Mesodermal cell (in vitro differentiated cells): ENCODE measurements around the gene CMTM2.
"Not testable (repeated sequence)": the region's sequence is repeated elsewhere in the genome, so short reads cannot be mapped to it uniquely, and the experiment has no call there.

Source experiments
- H3K27ac ChIP-seq: 2 replicates; pipeline ENCODE4 v1.7.0; 2013; ENCODE audit warnings: mild to moderate bottlenecking, low read depth, low read length, moderate library complexity; ENCODE audit not compliant: severe bottlenecking
- H3K36me3 ChIP-seq: 2 replicates; pipeline ENCODE4 v1.7.1; 2013; ENCODE audit warnings: mild to moderate bottlenecking, low read length, moderate library complexity; ENCODE audit not compliant: control insufficient read depth, insufficient read depth
- H3K4me1 ChIP-seq: one replicate; pipeline ENCODE4 v1.7.1; 2013; ENCODE audit warnings: mild to moderate bottlenecking, low read length; ENCODE audit not compliant: insufficient read depth, control insufficient read depth, poor library complexity, severe bottlenecking
- H3K4me3 ChIP-seq: 2 replicates; pipeline ENCODE4 v1.7.0; 2013; ENCODE audit warnings: low read length, control low read depth, mild to moderate bottlenecking; ENCODE audit not compliant: insufficient read depth, poor library complexity, severe bottlenecking; ENCODE audit errors: extremely low read depth
- H3K9me3 ChIP-seq: 2 replicates; pipeline ENCODE4 v1.7.1; 2013; ENCODE audit warnings: mild to moderate bottlenecking, low read length, moderate library complexity; ENCODE audit not compliant: control insufficient read depth
- WGBS, 2 experiments: methylation state at CpG; one replicate each; pipeline ENCODE4 v1.1.5; 2013; ENCODE audit warnings: missing lambda C conversion rate in 2 of 2; ENCODE audit not compliant: insufficient coverage in 2 of 2; 5-methylcytosine and 5-hydroxymethylcytosine counted together

CMTM2 gene

DNA sequence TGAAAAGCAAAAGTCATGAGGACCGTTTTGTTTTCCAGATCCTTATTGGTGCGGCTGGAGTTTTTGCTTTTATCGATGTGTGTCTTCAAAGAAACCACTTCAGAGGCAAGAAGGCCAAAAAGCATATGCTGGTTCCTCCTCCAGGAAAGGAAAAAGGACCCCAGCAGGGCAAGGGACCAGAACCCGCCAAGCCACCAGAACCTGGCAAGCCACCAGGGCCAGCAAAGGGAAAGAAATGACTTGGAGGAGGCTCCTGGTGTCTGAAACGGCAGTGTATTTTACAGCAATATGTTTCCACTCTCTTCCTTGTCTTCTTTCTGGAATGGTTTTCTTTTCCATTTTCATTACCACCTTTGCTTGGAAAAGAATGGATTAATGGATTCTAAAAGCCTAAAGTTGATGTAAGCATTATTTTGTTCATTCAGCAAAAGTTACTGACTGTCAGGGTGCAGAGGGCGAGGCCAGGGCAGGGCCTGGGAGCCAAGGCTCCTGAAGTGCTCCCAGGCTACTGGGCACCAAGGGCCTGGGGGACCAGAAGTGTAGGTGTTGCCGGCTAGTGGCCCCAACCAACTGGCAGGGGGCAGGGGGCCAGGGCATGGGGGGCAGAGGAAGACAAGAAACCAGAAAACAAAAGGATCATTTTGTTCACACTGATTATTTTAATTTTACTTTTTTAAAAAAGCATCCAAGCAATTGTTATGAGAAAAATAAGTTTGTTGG is 8.8 kb downstream of the CMTM2 start:
- 92 to 93% methylated on average over 5 to 6 of the region's 7 CpGs for WGBS, 2 experiments
- no peaks in the 10 kb centered on the region for H3K4me1 ChIP-seq
- H3K36me3 ChIP-seq = no peaks in the 10 kb centered on the region
- no peaks in the 10 kb centered on the region for H3K9me3 ChIP-seq
- H3K27ac ChIP-seq = no peak overlapping the region
- H3K4me3 ChIP-seq = no peak overlapping the region

DNA sequence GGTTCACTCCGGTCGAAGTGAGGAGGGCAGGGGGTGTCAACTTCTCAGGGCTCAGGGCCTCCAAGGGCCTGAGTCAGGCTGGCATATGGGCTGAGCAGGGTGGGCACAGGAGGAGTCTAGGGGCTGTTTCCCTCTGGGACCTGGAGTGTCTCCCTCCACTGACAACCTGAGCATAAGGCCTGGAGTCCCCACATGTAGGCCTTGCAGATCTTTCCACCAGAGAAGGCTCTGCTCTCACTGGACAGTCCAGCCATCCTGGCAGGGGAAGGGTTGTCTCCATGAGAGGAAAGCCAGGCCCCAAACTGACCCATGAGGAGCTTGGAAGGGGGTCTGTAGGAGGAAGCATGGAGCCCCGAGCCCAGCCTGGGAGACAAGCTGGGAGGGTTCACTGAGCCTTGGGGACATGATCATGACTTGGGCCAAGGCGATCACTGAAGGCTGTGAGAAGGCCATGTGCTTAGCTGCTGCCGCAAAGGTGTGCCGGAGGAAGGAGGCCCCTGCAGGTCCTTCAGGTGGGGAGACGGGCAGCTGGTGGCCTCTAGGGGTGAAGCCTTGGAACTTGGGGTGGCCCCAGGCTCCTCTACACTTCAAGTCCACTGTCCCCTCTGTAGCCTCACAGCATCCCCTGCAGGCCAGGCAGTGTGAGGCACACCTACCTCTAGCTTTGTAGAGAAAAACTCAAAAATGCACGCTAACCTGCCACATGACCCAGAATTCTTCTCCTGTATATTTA is 9.9 kb downstream of the CMTM2 start:
- 86 to 98% methylated on average over 4 to 6 of the region's 8 CpGs for WGBS, 2 experiments
- no peaks in the 10 kb centered on the region for H3K4me1 ChIP-seq
- no peaks in the 10 kb centered on the region for H3K9me3 ChIP-seq
- H3K27ac ChIP-seq = no peak overlapping the region
- no peak overlapping the region for H3K4me3 ChIP-seq
- H3K36me3 ChIP-seq = no peaks in the 10 kb centered on the region

DNA sequence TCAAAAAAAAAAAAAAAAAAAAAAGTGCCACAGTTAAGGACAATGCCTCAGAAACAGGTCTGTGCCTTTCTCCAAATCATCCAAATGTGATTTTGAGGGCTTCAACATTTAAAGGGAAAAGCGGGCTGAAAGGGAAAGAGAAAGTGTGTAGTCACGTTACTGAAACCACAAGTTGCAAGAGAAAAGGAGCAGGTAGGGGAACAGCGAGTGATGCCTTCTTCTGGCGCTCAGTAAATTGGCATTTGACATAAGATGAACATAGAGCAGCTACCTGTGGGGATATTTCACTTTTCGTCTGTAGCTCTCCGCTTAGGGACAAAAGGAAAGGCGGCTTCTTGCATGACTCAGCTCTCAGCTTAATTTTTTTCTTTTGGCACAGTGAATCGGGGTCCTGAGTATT is 11.1 kb downstream of the CMTM2 start:
- Histone ChIP-seq H3K27ac (no peak overlapping the region), H3K9me3 (no peaks in the 10 kb centered on the region), H3K4me1 (no peaks in the 10 kb centered on the region), H3K36me3 (no peaks in the 10 kb centered on the region), H3K4me3 (no peak overlapping the region)
- 82 to 86% methylated on average over 5 to 7 of the region's 8 CpGs for WGBS, 2 experiments

DNA sequence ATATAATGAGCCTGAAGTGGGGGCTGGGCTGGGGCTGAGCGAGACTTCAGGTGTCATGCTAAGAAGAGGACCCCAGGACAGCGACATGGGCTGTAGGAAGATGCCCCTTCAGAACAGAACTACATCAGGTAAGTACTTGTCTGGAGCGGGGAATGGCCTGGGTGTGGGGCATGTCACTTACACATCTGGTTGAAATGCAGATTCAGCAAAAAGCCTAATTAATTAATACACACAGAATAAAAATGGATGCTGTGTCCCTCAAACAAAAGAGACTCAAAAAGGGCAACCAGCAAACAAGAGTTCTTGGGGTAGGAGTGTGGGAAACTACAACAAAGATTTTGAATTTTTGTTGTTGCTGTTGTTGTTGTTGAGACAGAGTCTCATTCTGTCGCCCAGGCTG is 11.8 kb downstream of the CMTM2 start:
- H3K4me3 ChIP-seq = no peak overlapping the region
- H3K36me3 ChIP-seq = no peaks in the 10 kb centered on the region
- WGBS, 2 experiments = 90 to 100% methylated on average over 1 to 2 of the region's 4 CpGs

DNA sequence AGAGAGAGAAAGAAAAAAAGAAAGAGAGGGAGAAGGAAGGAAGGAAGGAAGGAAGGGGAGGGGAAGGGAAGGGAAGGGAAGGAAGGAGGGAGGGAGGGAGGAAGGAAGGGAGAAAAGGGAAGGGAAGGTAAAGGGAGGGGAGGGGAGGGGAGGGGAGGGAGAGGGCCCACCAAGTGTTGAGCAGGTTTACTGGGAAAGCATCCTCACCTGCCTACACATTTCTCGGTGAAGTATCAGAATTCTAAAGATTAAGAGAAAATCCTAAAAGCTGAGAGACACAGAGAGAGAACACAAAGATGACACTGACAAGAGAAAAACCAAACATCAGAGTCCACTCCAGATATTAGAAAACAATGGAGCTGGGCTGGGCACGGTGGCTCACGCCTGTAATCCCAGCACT is 13.0 kb downstream of the CMTM2 start:
- H3K36me3 ChIP-seq = no peaks in the 10 kb centered on the region
- no peak overlapping the region for H3K4me3 ChIP-seq
- H3K9me3 ChIP-seq = no peaks in the 10 kb centered on the region
- WGBS, 2 experiments = 83 to 100% methylated on average over 2 to 3 of the region's 3 CpGs
- no peak overlapping the region for H3K27ac ChIP-seq
- H3K4me1 ChIP-seq = no peaks in the 10 kb centered on the region

More for the DNA sequence above, 11.8 kb downstream of the CMTM2 start:
- no peaks in the 10 kb centered on the region for H3K9me3 ChIP-seq
- no peak overlapping the region for H3K27ac ChIP-seq
- H3K4me1 ChIP-seq = no peaks in the 10 kb centered on the region

DNA sequence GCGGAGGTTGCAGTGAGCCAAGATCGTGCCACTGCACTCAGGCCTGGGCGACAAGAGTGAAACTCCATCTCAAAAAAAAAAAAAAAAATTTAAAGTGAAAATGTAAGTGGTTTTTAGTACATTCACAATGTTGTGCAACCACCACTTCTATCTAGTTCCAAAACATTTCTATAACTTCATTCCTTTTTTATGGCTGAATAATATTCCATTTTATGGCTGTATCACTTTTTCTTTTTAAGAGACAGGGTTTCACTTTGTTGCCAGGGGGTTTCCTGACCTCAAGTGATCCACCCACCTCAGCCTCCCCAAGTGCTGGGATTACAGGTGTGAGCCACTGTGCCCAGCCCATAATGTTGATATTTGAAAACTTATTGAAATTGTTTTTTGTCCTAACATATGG is 13.6 kb downstream of the CMTM2 start:
- no peaks in the 10 kb centered on the region for H3K9me3 ChIP-seq
- 92 to 100% methylated on average over 1 to 2 of the region's 3 CpGs for WGBS, 2 experiments
- H3K36me3 ChIP-seq = no peaks in the 10 kb centered on the region
- no peaks in the 10 kb centered on the region for H3K4me1 ChIP-seq
- H3K27ac ChIP-seq = no peak overlapping the region
- H3K4me3 ChIP-seq = no peak overlapping the region

DNA sequence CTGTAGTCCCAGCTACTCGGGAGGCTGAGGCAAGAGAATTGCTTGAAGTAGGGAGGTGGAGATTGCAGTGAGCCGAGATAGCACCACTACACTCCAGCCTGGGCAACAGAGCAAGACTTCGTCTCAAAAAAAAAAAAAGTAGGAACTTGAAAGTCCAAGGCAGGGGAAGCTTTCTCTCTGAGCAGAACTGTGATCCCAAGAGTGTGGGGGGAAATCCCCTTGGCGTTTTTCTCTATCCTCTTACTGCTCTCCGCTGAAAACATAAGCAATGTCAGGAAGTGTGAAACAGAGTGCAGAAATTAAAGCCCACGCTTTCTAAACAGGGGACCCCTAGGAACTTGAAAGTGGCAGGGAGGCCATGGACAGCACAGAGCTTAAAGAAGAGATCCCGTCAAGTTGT is 15.5 kb downstream of the CMTM2 start:
- no peaks in the 10 kb centered on the region for H3K9me3 ChIP-seq
- peaks cover 3% of the 10 kb centered on the region for H3K4me1 ChIP-seq
- no peak overlapping the region for H3K27ac ChIP-seq
- 79 to 87% methylated on average over 4 to 5 of the region's 7 CpGs for WGBS, 2 experiments
- H3K36me3 ChIP-seq = no peaks in the 10 kb centered on the region
- H3K4me3 ChIP-seq = no peak overlapping the region

DNA sequence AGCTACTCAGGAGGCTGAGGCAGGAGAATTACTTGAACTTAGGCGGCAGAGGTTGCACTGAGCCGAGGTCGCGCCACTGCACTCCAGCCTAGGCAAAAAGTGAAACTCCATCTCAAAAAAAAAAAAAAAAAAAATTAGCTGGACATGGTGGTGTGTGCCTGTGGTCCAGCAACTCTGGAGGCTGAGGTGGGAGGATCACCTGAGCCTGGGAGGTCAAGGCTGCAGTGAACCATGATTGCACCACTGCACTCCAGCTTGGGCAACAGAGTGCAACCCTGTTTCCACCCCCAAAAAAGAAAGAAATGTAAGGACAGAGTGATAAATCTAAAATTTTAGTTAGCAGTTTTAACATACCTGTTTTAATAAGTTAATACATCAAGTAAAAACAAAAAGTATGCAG is 17.3 kb downstream of the CMTM2 start:
- H3K27ac ChIP-seq, H3K4me1 ChIP-seq, H3K36me3 ChIP-seq, H3K9me3 ChIP-seq, H3K4me3 ChIP-seq: not testable (repeated sequence)
- no CpG with 5 or more reads among the region's 4 CpGs for WGBS, 2 experiments

DNA sequence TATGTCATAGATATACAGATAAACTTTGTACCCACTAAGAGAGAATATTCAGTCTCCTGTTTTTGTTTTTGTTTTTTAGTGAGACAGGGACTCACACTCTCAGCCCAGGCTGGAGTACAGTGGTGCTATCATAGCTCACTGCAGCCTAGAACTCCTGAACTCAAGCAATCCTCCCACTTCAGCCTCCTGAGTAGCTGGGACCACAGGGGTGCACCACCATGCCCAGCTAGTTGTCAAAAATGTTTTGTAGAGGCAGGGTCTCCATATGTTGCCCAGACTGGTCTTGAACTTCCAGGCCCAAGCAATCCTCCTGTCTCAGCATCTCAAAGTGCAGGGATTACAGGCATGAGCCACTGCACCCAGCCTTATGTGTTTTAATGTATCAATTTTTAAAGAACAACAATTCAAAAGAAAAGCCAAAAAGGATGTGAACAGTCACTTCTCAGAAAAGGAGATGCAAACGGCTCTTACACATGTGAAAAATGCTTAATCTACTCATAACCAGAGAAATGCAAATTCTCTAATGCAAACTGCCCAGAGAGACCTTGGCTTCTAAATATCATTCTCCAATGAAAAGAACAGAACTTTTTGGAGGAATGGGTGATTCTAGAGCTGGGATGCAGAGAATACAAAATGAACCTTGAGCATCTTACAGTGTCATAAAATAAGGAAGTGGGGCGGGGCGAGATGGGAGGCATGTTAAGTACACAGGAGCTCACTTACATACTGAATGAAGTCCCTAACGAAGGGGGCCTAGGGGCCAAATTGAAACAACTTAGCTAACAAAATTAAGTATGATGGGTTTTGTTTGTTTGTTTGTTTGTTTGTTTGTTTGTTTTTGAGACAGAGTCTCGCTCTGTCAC is 18.0 kb downstream of the CMTM2 start:
- H3K4me1 ChIP-seq = peaks cover 3% of the 10 kb centered on the region
- H3K36me3 ChIP-seq = no peaks in the 10 kb centered on the region
- H3K9me3 ChIP-seq = peaks cover 9% of the 10 kb centered on the region
- no peak overlapping the region for H3K4me3 ChIP-seq
- H3K27ac ChIP-seq = no peak overlapping the region
- 91 to 96% methylated on average over 3 to 4 of the region's 5 CpGs for WGBS, 2 experiments

DNA sequence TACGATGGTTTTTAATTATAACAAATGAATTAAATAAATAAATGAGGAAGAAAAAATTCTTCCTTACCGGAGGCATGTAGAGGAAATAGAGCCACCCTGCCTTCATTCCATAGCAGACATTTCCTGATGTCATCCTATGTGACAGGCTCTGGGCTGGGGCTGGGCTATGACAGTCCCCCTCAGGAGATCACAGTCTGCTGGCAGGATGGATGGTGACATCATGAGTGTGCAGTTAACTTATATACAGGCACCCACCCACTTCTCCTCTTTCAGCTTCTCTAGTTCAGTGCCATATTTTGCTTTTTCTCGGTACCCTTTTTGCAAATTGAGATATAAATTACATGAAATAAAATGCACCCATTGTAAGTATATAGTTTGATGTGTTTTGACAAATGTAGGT is 18.8 kb downstream of the CMTM2 start:
- Histone ChIP-seq H3K36me3 (no peaks in the 10 kb centered on the region), H3K27ac (no peak overlapping the region), H3K4me3 (no peak overlapping the region), H3K4me1 (peaks cover 3% of the 10 kb centered on the region), H3K9me3 (peaks cover 9% of the 10 kb centered on the region)
- no CpG with 5 or more reads among the region's 3 CpGs for WGBS, 2 experiments
